HG02798 (cell line): ENCODE data around the gene SF1.

Source experiments
- ATAC-seq: cut with Tn5 transposase; IDR thresholded peaks from one replicate; pipeline ENCODE4 v1.9.1; 2021; ENCODE audit warnings: mild to moderate bottlenecking; ENCODE audit not compliant: unreplicated experiment, poor library complexity

Gene SF1

GRCh38 chr11:64731601-64732000 is 46.7 kb downstream of the SF1 start:
- no peak for ATAC-seq

GRCh38 chr11:64729851-64730382 is 48.4 kb downstream of the SF1 start:
- ATAC-seq: no peak

DNA sequence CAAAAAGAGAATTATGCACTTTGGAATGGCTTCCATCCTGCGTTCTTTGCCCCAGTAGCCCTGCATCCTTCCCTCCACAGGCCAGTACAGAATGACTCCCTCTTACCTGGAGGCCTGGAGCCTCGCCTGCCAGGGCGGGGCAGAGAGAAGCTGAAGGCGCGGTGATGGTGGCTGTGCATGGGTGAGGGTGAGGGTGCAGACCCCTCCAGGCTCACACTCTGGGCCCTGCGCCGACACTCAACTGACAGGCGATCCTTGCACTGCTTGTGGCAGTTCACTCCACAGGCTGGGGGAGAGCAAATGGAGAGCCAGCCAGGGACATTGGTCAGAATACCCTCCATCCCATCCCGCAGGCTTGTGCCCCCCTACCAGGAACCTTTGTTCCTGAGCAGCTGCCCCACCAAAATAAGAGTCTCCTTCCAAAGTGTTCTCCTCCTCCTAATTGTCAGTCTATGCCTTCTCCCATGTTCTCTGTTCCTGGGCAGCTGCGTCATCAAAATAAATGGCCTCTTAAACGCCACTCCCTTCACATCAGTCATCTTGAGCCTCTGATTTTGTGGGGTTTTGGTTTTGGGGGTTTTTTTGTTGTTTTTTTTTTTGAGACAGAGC is 49.5 kb downstream of the SF1 start:
- ATAC-seq: no peak

DNA sequence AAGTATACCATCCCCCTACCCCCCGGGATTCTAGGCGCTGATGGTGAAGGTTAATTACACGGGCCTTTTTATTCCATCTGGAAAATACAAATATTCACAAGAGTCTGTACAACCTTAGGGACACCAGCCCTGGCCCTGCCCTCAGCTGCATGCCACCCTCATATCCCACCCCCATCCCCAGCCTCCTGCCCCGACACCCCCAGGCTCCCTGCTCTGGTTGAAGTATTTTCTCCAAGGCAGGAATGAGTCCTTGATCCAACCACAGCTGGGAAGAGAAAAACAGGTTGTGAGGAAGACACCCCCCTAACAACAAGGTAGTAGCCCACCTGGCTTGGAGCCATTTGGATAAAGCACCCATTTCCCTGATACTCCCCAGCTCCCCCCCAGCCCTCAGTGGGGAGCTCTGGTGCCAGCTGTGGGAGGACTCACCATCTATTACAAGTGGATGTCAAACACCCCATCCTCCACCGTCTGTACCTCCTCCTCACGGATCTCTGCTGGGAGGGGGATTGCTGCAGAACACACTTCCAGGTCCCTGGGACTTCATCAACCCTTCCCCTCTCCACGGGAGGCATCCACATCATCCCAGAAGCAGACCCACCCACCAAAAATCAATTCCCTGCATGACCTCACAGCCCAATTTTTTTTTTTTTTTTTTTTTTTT is 51.3 kb downstream of the SF1 start:
- no peak for ATAC-seq

DNA sequence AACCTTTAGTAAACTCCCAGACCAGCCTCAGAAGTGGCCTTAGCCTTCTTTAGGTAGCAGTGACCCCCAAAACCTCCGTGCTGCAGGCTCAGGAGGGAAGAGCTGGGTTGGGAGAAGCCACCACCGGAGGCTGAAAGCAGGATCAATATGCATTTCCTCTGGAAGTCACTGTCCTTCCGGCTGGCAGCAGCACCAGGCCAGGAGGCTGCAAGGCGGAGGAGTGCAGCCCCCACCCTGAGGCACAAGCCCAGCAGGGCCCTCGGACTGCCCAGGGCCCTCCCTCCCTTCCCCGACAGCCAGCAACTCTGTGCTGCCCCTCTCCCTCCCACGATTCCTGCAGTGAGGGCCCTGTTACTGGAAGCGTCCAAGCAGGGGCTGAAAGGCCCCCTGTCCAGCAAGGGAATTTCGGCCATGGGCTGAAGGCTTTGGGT is 52.1 kb downstream of the SF1 start:
- no peak for ATAC-seq

DNA sequence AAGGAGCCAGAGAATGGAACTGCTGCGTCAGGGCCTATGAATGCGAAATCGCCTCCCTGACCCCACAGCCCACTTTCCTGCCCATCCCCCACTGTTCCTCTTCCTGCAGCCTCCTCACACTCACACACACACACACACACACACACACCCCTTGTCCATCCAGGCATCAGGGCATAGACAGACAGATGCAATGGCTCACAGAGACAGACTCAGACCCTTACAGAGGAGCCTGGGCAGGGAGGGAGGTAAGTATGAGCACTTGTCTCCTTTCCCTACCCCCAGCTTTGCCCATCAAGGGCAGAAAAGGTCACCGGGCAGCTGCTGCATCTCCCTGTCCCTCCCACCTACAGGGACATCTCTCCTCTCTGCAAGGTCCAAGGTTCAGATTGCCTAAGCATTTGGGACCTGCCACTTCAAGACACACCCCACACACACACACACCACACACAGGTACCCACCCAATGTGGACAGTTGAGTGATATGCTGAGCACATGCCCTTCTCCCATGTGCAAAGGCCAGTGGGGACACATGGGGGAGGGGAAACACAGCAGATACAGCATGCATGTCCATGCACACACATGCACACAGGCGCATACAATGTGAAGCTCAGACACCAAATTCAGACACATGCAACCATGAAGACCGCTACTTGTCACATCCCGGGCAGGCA is 53.3 kb downstream of the SF1 start:
- ATAC-seq: no peak

DNA sequence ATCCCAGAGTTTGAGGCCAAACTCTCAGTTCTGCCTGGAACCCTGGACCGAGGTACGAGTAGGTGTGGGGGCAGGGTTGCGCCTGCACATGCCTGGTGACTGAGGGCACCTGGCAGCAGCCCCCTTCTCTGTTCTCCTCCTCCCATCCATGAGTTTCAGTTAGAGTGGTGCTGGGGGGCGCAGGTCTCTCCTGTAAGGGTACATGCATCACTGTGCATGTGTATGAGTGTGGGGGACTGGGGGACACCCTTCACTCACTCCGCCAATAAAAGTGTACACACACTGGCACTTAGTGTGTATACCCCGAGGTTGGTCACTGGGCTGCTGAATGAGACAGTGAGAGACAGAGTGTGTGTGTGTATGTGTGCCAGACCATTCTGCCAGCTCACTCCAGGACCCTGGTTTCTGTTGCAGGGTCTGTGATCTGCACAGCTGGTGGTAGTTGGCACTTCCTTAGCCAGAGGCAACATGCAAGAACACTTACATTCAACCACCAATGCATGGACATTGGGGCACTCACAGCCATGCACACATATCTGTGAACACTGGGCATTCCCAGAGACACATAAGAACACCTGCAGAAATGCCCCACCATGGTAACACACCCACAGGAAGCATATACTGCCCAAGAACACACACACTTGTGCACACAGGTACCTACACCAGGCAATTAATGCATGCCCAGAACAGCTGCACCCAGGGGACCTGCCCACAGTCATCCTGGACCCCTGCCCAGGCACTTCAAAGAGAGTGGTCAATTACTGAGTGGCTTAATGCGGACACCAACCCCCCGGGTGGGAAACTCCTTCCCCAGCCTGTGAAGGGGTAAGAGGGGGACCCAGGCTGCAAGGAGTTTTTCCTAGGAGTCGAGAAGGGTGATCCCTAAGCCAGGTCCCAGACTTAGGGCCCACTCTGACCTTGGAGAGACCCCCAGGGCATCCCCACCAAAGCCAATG is 54.2 kb downstream of the SF1 start:
- ATAC-seq: no peak

DNA sequence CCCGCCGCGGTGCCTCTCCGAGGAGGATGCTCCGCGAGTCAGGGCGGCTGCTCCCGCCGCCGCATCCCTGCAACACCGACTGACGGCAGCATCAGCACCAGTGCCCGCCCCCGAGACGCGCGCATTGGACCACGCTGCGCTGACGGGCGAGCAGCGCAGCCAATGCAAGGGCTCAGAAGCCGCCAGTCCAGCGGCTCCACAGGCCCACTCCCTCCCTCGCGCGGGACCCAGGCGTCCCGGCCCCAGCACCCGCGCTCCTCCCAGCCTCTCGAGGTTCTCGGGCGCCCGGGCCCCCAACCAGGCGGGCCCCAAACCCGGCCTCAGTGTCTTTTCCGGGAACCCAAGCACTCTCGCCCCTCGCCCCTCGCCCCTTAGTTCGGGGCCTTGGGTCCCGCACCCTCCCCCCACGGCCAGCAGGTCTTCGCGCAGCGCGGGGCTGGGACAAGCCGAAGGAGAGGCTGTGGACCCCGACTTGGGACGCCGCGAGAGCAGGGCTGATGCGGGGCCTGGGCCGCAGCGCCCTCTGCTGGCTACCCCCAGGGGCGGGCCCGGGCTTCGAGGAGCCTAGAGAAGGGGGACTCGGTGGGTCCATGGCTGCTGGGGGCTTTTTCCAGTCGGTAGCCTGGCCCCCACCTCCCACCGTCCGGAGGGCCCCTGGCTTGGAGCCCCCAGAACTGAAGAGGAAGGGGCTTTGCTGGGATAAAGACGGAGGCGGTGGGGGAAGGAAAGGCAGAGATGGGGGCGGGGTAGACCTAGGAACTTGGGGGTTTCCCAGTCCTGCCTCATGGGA is 55.0 kb downstream of the SF1 start, which contains the start of gene NRXN2:
TSS of gene NRXN2 (minus strand) at position 81 of the 790 bp plus-strand sequence. CDS start 9,498 bp downstream, outside the sequence.
- ATAC-seq: peak; percentile 85

GRCh38 chr11:64722141-64723065 is 55.9 kb downstream of the SF1 start:
- ATAC-seq: no peak

DNA sequence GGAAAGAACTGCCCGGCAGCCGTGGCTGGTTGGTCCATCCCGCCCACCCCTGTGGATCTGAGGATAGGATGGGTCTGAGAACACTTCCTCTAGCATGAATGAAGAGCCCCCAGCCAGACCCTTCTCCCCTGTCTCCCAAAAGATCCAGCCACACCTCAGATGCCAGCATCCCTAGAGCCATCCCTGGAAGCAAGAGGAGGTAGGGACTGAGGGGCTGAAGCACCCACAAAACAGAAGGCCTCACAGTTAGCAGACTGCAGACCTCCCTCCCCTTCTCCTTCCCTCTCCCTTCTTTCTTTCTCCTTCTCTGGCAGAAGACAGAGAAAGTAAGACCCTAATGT is 57.0 kb downstream of the SF1 start:
- no peak for ATAC-seq

- ATAC-seq: no peak
Measured at GRCh38 chr11:64720640-64721358, 57.5 kb downstream of the SF1 start.

- no peak for ATAC-seq
Measured at GRCh38 chr11:64720167-64720566, 58.2 kb downstream of the SF1 start.

DNA sequence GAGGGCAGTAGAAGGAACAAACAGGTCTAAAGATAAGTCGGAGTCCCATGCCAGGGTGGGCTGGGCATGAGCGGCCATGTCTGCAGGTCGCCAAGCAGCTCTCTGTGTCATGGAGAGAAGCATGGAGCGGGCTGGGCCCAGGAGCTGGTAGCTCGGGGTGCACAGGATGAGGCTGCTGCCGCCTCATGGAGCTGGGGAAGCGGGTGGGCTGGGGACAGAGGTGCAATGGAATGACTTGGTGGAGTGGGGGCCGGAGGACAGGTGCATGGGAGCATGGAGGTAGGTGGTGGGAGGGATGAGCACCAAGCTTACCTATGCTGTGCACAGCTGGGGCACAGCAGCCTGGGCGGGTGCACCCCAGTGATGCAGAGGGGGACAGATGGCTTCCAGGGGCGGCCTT is 58.9 kb downstream of the SF1 start:
- ATAC-seq: no peak

DNA sequence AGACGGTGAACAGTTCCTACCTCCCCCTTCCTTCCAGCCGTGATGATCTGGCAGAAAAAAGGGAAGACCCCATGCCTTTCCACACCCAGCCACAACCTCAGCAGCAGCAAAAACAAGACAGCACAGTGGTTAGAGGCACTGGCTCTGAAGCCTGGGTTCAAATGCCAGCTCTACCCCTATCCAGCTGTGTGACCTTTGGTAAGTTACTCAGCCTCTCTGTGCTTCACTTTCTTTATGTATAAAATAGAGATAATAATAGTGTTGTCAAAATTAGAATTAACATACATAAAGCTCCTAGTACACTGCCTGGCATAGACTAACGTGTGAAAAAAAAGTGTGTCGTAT is 59.6 kb downstream of the SF1 start:
- ATAC-seq: no peak

DNA sequence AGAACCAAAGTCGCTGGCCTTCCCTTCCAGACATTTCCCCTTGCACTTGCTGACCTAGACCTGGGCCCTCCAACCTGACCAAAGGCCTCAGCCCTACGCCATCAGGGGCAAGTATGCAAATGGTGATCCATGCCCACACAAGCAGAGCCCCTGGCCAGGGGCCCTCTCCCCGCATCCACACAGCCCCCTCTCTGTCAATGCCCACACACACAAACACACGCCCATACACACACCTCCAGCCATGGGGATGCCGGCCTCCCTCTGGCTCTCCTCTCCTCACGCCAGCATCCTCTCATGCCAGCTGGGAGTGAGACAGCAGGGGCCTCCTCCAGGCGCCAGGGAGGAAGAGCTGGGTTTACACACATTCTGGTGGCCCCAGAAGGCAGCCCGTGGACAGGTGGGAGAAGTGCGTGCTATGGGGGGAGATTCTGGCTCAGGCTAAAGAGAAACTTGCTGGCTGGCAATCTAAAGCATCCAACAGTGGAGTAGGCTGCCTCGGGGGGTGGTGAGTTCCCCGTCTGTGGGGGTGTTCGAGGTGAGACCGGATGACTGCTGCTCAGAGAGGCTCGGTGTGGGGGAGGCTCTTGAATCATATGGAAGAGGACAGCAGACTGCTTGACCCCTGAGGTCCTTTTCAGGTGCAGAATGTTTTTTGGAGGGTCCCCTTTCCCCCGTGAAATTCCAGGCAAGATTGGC is 60.1 kb downstream of the SF1 start:
- ATAC-seq: no peak

DNA sequence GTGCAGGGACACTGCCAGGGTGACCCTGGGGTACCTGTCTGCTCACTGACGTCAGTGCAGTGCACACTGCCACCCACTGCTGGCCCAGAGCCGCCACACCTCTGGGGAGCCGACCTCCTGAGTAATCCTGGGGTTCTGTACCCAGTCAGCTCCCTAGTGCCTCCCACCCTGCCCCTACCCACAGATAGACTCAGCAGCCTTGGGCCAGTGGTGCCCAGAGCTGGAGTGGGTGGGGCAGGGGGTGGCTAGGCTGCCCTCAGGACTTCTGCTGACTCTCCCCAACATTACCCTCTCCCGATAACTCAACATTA is 61.1 kb downstream of the SF1 start:
- ATAC-seq: no peak

GRCh38 chr11:64716473-64717267 is 61.7 kb downstream of the SF1 start:
- ATAC-seq: no peak
